ENCODE data around the gene ZNF324. TPM values are rescaled to one million over a fixed set of nuclear protein-coding genes. Genes with fewer than 3 reads are reported as not detected.

ZNF324 gene
- total RNA-seq, 1 donor from 2014 or later, result 9.3 TPM

- Histone ChIP-seq H3K27me3 (ENCODE audit: insufficient read depth, low read length) (no peaks in the 10 kb centered on the region), H3K4me1 (ENCODE audit: insufficient read depth, low read length) (peaks cover 10% of the 10 kb centered on the region), H3K9me3 (ENCODE audit: insufficient read depth, low read depth, low read length) (no peaks in the 10 kb centered on the region), H3K4me2 (ENCODE audit: low read length) (no peak overlapping the region), H3K9ac (ENCODE audit: low read length) (no peak overlapping the region), H4K20me1 (ENCODE audit: insufficient read depth, low read length) (peaks cover 17% of the 10 kb centered on the region), H2AFZ (ENCODE audit: low read depth, low read length) (no peak overlapping the region), H3K36me3 (ENCODE audit: insufficient read depth, low read length) (peaks cover 2% of the 10 kb centered on the region), H3K4me3 (ENCODE audit: insufficient read depth, low read depth, low read length) (no peak overlapping the region), H3K27ac (ENCODE audit: low read depth, low read length) (no peak overlapping the region), H3K79me2 (ENCODE audit: insufficient read depth, low read length) (peaks cover 37% of the 10 kb centered on the region)
- DNase-seq (ENCODE audit: low read depth) (no peak), FAIRE-seq (no peak)
- TF ChIP-seq EZH2 (IDR thresholded peaks at IDR 0.05; ENCODE audit: insufficient read depth, low read length) (no peak), CTCF (IDR thresholded peaks at IDR 0.05; ENCODE audit: insufficient read depth, low read depth, low read length) (no peak)
- no peak overlapping the region for H3K27ac Mint-ChIP-seq (ENCODE audit: unreplicated experiment)
- no peak overlapping the region for H3K4me3 Mint-ChIP-seq (ENCODE audit: unreplicated experiment)
- H3K27me3 Mint-ChIP-seq (ENCODE audit: low read depth, unreplicated experiment), result no peaks in the 10 kb centered on the region
- no peaks in the 10 kb centered on the region for H3K9me3 Mint-ChIP-seq (ENCODE audit: unreplicated experiment)
- H3K4me1 Mint-ChIP-seq (ENCODE audit: low read depth, unreplicated experiment), result peaks cover 18% of the 10 kb centered on the region
- H3K36me3 Mint-ChIP-seq (ENCODE audit: low read depth, unreplicated experiment), result peaks cover 14% of the 10 kb centered on the region
Measured at GRCh38 chr19:58513213-58513693, 46.4 kb downstream of the ZNF324 start.

GRCh38 chr19:58513694-58514563, 47.0 kb downstream of the ZNF324 start:
- TF ChIP-seq EZH2 (IDR thresholded peaks at IDR 0.05; ENCODE audit: insufficient read depth, low read length) (no peak), CTCF (IDR thresholded peaks at IDR 0.05; ENCODE audit: insufficient read depth, low read depth, low read length) (peak; percentile 60)
- Mint-ChIP-seq H3K36me3 (ENCODE audit: low read depth, unreplicated experiment) (peaks cover 14% of the 10 kb centered on the region), H3K27ac (ENCODE audit: unreplicated experiment) (no peak overlapping the region), H3K9me3 (ENCODE audit: unreplicated experiment) (no peaks in the 10 kb centered on the region), H3K4me1 (ENCODE audit: low read depth, unreplicated experiment) (peaks cover 21% of the 10 kb centered on the region), H3K4me3 (ENCODE audit: unreplicated experiment) (peak overlapping the region; percentile 75), H3K27me3 (ENCODE audit: low read depth, unreplicated experiment) (no peaks in the 10 kb centered on the region)
- peaks cover 23% of the 10 kb centered on the region for H4K20me1 ChIP-seq (ENCODE audit: insufficient read depth, low read length)
- no peak overlapping the region for H3K9ac ChIP-seq (ENCODE audit: low read length)
- peaks cover 44% of the 10 kb centered on the region for H3K79me2 ChIP-seq (ENCODE audit: insufficient read depth, low read length)
- FAIRE-seq, result no peak
- H2AFZ ChIP-seq (ENCODE audit: low read depth, low read length), result peak overlapping the region; percentile 77
- H3K27me3 ChIP-seq (ENCODE audit: insufficient read depth, low read length), result no peaks in the 10 kb centered on the region
- DNase-seq (ENCODE audit: low read depth), result peak; percentile 56
- H3K4me3 ChIP-seq (ENCODE audit: insufficient read depth, low read depth, low read length), result no peak overlapping the region
- H3K36me3 ChIP-seq (ENCODE audit: insufficient read depth, low read length), result peaks cover 2% of the 10 kb centered on the region
- peaks cover 16% of the 10 kb centered on the region for H3K4me1 ChIP-seq (ENCODE audit: insufficient read depth, low read length)
- H3K27ac ChIP-seq (ENCODE audit: low read depth, low read length), result no peak overlapping the region
- H3K4me2 ChIP-seq (ENCODE audit: low read length), result peak overlapping the region; percentile 75
- H3K9me3 ChIP-seq (ENCODE audit: insufficient read depth, low read depth, low read length), result no peaks in the 10 kb centered on the region
